GM18498 (cell line): ENCODE data around the gene REPS2.

ENCODE experiments used
- ATAC-seq: cut with Tn5 transposase; IDR thresholded peaks from one replicate; pipeline ENCODE4 v1.9.1; 2021; ENCODE audit warnings: mild to moderate bottlenecking, moderate library complexity; ENCODE audit not compliant: unreplicated experiment

REPS2 gene

DNA sequence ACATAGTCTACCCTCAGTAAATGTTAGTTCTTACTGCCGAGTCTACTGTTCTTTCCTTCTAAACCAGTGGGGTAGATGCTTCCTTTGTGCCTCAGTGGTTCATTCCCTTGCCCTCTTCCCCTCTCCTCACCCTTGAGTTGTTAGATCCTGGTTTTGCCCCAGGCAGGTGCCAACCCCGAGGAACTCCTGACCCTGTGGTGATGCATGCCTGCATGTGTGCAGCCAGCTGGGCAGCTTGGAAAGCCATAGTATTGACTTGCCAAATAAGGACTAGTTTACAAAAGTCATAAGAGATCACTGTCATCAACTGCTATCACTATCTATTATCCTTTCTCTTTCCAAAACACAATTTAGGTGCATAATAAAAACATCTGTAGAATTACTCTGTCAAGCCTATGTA is 50.9 kb downstream of the REPS2 start:
- no peak for ATAC-seq

DNA sequence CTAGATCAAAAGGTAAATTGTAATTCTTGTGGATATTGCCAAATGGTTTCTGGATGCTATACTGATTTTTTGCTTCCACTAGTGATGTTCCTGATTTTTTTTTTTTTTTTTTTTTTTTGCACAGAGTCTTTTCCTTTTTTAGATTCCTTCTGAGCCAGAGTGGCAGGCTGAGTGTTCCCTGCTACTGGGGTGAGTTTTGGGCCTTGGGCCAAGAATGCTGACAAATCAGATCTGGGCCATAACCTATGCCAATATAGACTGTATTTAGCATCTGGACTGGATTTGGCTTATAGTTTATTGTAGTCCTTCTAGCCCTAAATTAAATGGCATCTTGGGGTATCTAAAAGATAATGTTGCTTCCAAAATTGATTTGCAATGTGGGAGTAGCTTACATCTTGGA is 52.8 kb downstream of the REPS2 start:
- ATAC-seq: no peak

GRCh38 chrX:17000751-17001150 is 54.3 kb downstream of the REPS2 start:
- no peak for ATAC-seq

- ATAC-seq: no peak
Measured at GRCh38 chrX:17005712-17006368, 59.4 kb downstream of the REPS2 start.

DNA sequence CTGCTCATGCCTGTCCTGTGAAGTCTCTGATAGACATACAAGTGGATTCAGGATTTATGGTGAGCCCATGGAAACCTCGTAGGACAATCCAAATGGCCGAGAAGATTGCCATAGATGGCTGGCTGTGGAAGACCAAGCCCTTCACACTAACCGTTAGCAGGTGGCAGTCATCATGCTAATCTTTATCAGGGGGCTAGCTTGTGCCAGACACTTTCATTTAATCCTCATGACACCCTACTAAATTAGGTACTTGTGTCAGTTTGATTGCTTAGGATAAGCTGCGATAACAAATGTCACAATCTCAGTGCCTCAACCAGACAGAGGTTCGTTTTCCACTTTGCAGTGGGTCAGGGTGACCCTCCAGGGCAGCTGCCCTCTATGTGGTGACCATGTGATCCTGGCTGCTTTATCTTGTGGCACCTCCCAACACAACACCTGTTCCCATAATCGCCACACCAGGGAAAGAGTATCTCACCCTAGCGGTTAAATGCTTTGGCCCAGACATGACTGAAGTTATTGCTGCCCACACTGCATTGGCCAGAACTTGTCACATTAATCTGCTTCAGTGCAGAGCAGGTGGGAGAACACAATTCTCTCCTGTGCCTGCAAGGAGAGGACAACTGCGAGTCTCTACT is 60.8 kb downstream of the REPS2 start:
- ATAC-seq: no peak

DNA sequence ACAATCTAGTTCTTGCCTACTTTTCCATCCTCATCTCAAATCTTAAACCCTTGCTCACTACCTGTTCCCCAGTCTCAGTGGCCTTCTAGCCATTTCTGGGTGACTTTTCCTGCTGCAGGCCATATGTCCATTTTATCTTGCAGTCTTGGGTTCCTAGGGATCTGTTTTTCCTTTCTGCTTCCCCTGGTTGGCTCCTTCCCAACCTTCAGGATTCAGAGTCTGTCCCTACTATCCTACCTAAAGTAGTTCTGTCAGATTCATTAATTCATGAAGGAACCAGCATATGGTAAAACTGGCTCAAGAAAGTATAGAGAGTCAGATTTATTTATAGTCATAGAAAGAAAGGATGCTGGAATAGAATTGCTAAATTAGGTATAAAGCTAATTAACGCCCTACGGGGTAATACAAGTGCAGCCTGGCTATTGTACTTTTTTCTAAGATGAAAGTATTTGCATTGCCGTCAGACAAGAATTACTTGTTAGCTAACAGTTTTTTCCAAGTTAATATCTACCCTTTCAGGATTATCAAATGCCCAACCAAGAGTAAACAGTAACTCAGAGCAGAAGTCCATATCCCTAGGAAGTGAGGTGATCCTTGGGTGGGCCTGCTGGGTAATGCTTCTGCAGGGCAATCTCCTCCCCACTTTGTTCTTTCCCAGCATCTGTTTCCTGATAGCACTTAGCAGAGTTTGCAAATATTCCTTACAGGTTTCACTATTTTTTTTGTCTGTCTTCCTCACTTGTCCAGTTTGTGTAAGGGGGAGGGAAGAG is 63.6 kb downstream of the REPS2 start:
- no peak for ATAC-seq

- no peak for ATAC-seq
Measured at GRCh38 chrX:17012465-17012864, 66.0 kb downstream of the REPS2 start.

GRCh38 chrX:17014216-17014615 is 67.8 kb downstream of the REPS2 start:
- ATAC-seq: no peak

DNA sequence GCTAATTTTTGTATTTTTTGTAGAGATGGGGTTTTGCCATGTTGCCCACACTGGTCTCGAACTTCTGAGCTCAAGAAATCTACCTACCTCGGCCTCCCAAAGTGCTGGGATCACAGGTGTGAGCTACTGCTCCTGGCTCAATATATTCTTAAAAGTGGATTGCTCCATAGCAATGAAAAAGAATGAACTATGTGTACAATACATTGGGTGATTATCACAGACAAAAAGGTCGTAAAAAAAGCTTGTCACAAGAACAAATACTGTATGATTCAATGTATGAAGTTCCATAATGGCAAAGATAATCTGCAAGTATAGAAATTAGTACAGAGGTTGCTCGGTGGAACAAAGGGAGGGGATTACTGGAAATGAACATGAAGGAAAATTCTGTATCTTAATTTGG is 70.7 kb downstream of the REPS2 start:
- no peak for ATAC-seq

- no peak for ATAC-seq
Measured at GRCh38 chrX:17020356-17020755, 73.9 kb downstream of the REPS2 start.

DNA sequence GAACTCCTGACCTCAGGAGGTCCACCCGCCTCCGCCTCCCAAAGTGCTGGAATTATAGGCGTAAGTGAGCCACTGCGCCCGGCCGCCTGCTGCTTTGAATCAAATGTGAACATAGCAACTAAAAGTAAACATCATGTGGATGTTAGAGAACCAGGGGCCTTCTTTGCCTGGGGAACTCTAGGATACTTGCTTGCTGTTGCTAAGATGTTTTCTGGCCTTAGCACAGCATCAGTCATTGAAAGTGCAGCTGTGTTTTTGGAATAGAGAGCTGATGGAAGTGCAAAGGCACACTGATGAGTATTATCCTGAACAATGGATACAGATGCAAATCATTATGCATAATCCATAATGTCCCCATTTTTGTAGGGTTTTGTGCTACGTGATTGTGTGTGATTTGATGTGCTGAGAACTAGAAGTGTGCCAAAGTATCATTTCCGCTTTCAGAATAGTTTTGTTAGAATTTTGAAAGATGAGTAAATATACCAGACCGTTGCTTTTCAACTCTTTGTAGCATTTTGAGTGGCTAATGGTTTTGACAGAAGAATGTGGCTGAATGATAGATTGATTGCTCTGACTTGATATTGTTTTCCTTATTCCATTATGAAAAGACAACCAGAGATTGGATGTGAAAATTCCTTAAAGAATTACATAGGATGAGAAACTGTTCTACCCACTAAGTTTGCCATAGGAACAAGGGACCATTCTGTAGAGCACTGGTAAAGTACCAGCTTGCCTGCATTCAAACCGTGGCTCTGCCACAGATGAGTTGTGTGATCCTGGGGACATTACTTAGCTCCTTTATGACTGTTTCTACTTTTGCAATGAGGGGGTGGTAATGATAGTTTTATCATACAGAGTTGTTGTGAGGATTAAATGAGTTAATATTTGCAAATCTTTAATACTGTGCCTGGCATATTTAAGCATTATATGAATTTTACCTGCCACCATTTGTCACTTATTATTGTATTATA is 74.7 kb downstream of the REPS2 start:
- no peak for ATAC-seq

- no peak for ATAC-seq
Measured at GRCh38 chrX:17021851-17022604, 75.6 kb downstream of the REPS2 start.

- ATAC-seq: no peak
Measured at GRCh38 chrX:17023661-17024060, 77.2 kb downstream of the REPS2 start.

GRCh38 chrX:17024886-17025285 is 78.4 kb downstream of the REPS2 start:
- ATAC-seq: no peak

DNA sequence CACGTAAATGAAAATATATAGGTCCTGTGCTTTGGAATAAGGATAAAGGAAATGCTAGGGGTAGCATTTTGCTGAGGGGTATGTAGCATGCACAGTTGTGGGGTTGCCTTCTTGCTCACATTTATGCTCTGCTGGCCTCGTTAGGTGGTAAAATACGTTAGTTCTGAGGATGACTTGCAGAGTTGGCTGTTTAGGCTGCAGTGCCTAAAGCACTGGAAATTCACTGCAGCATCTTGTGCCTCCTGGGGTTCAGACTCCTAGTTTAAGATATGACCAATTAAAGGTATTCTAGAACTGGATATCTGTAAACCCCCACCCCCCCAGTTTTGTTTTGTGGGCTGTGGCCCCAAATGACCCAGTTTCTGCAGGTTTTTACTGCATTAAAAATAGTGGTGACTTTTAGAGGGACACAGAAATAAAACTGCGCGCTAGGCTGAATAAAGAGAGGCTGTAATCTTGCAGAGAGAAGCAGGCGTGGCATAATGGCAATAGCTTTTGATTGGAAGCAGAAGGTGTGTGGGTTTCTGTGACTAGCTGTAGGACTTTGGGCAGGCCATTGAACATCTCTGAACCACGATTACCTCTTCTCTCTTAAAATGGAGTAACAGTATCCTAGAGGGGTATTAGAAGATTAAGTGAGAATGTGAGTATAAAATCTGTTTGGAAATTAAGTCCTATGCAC is 79.3 kb downstream of the REPS2 start:
- ATAC-seq: no peak

GRCh38 chrX:17027931-17028330 is 81.5 kb downstream of the REPS2 start:
- no peak for ATAC-seq

GRCh38 chrX:17028356-17028755 is 81.9 kb downstream of the REPS2 start:
- ATAC-seq: no peak

DNA sequence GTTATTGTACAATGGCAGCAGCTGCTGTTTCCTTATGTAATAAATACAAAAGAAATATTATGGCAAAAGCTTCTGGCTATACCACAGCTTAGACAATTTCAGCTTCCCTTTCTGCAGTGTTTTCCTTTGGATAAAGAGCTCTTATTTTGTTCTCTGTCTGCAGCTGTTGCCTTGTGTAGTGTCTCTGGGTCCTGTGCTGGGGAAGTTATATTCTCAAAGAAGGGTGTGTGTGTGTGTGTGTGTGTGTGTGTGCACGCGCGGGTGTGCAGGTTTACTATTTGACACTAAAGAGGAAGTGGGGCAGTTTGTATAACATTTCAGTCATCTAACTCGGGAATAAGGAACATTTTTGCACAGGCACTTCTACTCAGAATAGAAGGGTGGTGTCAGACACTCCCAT is 83.6 kb downstream of the REPS2 start:
- no peak for ATAC-seq

- no peak for ATAC-seq
Measured at GRCh38 chrX:17030580-17031270, 84.3 kb downstream of the REPS2 start.
